ENCODE data around the gene GRN.
"Not testable (repeated sequence)": the region's sequence is repeated elsewhere in the genome, so short reads cannot be mapped to it uniquely, and the experiment has no call there.

Gene GRN

GRCh38 chr17:44321246-44322120 is 23.6 kb upstream of the GRN start:
- in situ Hi-C loops (cut with MboI; ENCODE audit: low sequenced_read_pairs) = loop anchor here (10.0 kb wide), 1 partner anchor 97 kb away; no protein-coding TSS in a partner anchor

DNA sequence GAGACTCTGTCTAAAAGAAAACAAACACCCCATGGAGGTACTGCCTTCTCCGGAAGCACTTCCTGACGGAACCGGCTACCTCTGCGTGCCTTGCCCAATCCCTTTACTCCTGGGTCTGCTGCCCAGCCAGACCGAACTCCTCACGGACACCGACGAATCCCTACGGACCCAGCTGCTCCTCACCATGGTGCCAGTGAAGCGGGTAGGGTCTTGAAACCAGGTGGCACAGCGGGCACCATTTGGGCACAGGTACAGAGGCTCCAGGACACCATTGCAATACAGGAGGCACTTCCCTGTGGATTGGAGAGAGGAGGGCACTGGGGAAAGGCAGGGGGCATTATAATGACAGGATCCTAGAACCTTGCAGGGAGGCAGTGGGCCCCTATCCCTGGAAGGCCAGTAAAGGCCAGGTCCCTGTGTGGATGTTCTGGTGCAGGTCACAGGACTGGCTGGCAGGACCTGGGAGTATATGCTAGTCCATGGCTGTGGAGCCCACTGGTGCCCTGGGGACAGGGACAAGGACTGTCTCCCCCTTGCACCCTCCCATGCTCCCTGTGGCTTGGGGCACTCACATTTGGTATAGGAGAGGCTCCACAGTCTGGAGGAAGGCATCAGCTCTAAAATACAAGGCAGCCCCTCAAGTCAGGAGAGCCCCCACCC is 22.7 kb upstream of the GRN start:
- in situ Hi-C loops (cut with MboI; ENCODE audit: low sequenced_read_pairs) = loop anchor here (10.0 kb wide), 1 partner anchor 98 kb away; no protein-coding TSS in a partner anchor

GRCh38 chr17:44323359-44324091 is 21.6 kb upstream of the GRN start:
- in situ Hi-C loops (cut with MboI; ENCODE audit: low sequenced_read_pairs) = loop anchor here (10.0 kb wide), 1 partner anchor 99 kb away; no protein-coding TSS in a partner anchor

DNA sequence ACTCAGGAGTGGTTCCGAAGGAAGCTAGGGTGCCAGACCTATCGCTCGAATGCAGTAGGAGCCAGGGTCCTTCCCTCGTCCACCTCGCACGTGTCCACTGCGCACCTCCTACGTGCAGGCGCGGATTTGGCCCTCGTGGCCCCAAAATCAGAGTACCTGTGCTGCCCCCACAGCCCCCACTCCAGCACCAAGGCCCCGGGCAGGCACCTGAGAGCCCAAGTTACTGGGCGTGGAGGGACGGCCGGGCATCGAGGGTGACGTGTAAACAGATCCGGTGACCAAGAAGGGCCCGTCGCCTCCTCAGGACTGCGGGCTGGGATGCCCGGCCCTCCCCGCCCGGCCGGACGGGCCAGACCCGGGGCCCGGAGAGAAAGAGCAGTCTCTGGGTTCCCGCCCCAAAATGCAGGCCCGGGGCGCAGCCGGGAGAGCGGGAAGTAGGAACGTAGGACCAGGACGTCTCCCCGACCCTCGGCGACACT is 21.0 kb upstream of the GRN start:
- in situ Hi-C loops (cut with MboI; ENCODE audit: low sequenced_read_pairs) = loop anchor here (10.0 kb wide), 1 partner anchor 99 kb away; no protein-coding TSS in a partner anchor

- in situ Hi-C loops (cut with MboI; ENCODE audit: low sequenced_read_pairs) = loop anchor here (10.0 kb wide), 1 partner anchor 100 kb away; no protein-coding TSS in a partner anchor
Measured at GRCh38 chr17:44324571-44325275, 20.4 kb upstream of the GRN start, which contains the start of gene SLC25A39. SLC25A39 (minus strand) TSS chr17:44324823; CDS start chr17:44323562, 1,261 bp downstream.

GRCh38 chr17:44326861-44327444 is 18.1 kb upstream of the GRN start:
- in situ Hi-C loops (cut with MboI; ENCODE audit: low sequenced_read_pairs) = loop anchor here (10.0 kb wide), 1 partner anchor 102 kb away; no protein-coding TSS in a partner anchor

DNA sequence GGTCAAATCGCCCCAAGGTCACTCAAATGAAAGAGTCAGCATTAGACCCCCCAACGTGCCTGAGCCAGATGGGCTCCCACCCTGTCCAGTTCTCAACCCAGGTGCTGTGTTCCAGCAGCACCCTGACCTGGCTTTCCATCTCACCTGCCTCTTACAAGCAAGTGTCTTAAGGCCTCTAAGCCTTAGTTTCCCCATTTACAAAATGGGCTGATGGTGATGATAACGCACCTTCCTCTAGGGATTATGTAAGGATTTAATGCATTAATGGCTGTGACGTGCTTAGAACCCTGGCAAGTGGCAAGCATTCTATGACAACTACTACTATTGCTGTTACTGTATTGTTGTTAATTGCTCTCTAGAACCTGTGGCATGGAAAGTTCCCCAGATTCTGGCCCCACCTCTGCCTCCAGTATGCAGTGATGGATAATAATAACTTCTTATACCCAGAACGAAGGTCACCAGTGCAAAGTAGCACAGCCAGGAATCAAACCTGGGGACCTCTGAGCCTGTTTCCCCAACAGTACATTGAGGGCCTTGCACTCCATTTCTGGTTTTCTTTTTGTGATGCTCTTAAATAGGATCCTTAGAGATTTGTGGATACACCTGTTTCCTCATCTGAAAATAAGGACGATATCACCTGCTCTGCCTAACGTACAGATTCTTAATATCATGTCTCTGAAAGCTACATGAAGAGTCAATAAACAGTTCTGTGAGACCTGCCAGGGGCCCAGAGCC is 17.2 kb upstream of the GRN start:
- in situ Hi-C loops (cut with MboI; ENCODE audit: low sequenced_read_pairs) = loop anchor here (10.0 kb wide), 1 partner anchor 103 kb away; no protein-coding TSS in a partner anchor

DNA sequence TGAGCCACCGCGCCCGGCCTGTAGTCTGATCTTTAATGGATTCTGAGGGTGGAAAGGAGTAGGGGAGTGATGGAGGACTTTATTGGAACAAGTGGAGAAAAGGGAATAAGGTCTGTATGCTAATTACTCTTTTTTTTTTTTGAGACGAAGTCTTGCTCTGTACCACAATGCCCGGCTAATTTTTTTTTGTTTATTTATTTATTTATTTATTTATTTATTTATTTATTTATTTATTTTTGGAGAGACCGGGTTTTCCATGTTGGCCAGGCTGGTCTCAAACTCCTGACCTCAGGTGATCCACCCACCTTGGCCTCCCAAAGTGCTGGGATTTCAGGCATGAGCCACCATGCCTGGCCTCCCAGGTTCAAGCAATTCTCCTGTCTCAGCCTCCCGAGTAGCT is 15.6 kb upstream of the GRN start:
- in situ Hi-C loops (cut with MboI; ENCODE audit: low sequenced_read_pairs) = loop anchor here (10.0 kb wide), 1 partner anchor 105 kb away; no protein-coding TSS in a partner anchor

DNA sequence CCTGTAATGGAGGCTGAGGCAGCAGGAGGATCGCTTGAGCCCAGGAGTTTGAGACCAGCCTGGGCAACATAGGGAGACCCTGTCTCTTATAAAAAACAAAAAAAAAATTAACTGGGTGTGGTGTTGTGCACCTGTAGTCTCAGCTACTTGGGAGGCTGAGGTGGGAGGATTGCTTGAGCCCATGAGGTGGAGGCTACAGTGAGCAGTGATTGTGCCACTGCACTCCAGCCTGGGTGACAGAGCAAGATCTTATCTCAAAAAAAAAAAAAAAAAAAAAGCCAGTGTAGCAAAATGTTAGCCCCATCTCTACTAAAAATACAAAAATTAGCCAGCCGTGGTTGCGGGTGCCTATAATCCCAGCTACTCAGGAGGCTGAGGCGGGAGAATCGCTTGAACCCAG is 14.8 kb upstream of the GRN start:
- in situ Hi-C loops (cut with MboI; ENCODE audit: low sequenced_read_pairs) = not testable (repeated sequence)

- in situ Hi-C loops (cut with MboI; ENCODE audit: low sequenced_read_pairs) = no loop called here
Measured at GRCh38 chr17:44331249-44331760, 13.8 kb upstream of the GRN start.

DNA sequence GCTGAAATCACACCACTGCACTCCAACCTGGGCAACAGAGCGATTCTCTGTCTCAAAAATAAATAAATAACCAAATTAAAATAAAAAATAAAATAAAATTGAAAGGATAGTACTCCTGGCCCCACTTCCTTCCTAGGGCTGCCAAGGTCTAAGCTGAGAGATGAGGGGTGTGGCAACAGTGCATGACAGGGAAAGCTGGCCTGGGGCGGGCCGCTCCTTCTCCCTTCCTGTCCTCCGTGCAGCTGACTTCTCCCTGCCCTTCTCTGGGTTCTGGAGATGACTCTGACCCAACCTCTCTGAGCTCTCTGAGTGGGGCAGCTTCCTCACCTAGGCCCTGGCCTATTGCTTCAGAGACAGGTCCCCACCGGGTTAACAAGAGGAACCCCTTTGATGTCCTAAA is 11.7 kb upstream of the GRN start:
- in situ Hi-C loops (cut with MboI; ENCODE audit: low sequenced_read_pairs) = no loop called here

DNA sequence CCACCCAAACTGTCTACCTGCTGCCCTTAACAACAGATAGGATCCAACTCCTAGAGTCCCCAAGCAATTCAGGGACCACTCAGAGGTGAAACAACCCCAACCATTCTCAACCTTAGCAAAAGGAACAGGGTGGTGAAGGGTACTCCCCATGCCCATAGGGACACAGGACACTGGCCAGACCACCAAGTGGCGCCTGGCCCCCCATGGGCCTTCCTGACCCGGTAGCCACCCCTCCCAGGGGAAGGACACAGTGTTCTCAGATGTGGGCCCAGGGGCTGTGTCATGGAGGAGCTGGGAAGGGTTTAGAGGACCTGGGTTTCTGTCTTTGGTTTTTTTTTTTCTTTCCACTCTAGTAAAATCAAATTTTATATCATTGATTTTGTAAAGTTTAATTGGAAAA is 10.8 kb upstream of the GRN start:
- in situ Hi-C loops (cut with MboI; ENCODE audit: low sequenced_read_pairs) = no loop called here

DNA sequence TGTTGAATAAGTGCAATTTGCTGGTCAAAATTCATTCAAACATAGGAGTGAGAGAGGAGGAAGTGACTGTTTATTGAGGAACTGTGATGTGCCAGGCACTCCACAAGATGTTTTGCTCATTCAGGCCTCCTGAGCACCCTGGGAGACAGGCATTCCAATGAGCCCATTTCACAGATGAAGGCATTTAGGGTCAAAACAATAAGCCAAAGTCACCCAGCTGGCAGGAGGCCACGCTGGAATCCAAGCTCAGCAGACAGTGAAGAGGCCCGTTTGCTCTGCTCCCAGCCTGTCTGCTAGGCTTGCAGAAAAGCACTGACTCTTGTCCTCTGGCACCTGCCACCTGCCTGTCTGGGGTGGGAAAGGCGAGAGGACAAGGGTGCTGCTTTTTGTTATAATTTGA is 10.4 kb upstream of the GRN start:
- in situ Hi-C loops (cut with MboI; ENCODE audit: low sequenced_read_pairs) = no loop called here

DNA sequence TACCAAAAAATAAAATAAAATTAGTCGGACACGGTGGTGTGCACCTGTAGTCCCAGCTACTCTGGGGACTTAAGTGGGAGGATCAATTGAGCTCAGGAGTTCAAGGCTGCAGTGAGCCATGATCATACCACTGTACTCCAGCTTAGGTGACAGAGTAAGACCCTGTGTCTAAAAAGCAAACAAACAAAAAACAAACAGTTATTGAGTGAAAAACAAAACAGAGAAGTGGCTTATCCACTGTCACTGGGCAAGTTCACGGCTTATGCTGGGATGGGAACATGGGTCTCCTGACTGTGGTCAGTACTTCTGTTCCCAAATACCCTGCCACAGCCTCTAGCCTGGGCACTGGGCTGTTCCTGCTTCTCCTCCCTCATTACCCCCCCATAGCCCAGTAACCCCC is 9.5 kb upstream of the GRN start:
- in situ Hi-C loops (cut with MboI; ENCODE audit: low sequenced_read_pairs) = no loop called here

GRCh38 chr17:44335968-44336367 is 9.1 kb upstream of the GRN start:
- in situ Hi-C loops (cut with MboI; ENCODE audit: low sequenced_read_pairs) = no loop called here

- in situ Hi-C loops (cut with MboI; ENCODE audit: low sequenced_read_pairs) = no loop called here
Measured at GRCh38 chr17:44338702-44339101, 6.4 kb upstream of the GRN start.

DNA sequence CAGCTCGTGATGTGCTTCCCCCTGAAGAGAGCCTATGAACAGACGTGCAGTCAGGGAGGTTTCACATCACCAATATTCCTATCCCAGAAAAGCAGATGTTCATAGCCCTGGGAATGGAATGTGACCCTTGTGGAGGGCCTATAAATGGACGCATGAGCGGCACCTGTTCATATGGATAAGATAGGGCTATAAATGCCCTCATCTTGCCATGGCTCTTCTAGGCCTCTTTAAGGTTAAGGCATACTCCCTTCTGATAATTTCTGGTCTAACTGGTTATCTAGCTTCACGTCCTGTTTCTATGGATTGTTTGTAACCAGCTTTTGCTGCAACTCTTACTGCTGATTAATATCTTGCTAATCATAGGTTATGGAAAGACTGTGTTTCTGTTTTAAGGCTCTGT is 4.5 kb upstream of the GRN start:
- in situ Hi-C loops (cut with MboI; ENCODE audit: low sequenced_read_pairs) = not testable (repeated sequence)

DNA sequence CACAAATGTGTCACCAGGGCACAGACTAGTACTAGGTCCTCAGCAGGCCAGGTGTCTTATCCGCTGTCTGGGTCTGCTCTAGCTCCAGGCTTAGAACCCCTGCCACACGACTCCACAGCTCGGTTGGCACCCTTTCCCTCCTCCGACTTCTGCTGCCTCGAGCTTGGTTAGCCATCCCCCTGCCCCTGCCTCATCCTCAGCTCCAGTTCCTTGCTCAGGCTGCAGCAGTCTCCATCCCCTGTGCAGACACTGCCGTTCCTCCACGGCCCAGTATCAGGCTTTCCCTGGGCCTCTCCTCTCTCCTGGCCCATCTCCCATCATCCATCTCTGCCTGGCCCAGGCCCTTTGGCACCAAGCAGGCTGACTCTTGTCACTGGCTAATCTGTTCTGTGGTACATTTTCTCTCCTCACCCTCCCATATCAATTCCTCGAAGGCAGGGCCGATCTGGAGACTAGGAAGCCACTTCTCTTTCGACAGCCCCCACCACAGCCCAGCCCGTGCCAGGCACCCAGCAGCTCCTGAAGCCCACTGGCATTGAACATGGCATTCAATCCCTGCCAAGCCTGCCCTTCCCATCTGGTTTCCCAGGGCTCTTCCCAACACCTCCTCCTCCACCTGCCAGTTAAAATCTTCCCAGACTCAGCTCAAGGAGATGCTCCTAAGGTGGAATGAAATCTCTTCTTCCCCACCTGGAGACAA is 1.4 kb upstream of the GRN start:
- in situ Hi-C loops (cut with MboI; ENCODE audit: low sequenced_read_pairs) = no loop called here

Measured in HL-60/S4 treated with retinoic acid at 250 ng/mL for 4 days and 3 days (cell line).